Prostate gland (tissue), 2 donors: ENCODE results near the gene VSIG10. TPM values are rescaled to one million over a fixed set of nuclear protein-coding genes. Genes with fewer than 3 reads are reported as not detected.
"Not testable (repeated sequence)": the region's sequence is repeated elsewhere in the genome, so short reads cannot be mapped to it uniquely, and the experiment has no call there.

Source experiments
- DNase-seq: peaks from one replicate; pipeline ENCODE4 v3.0.0-alpha.2; 2019; ENCODE audit warnings: low spot score
- H3K27ac ChIP-seq, 2 donors: fragments of 200-600 bp; sonication (generic); 2 replicates each; pipeline ENCODE4 v1.5.1; 2017 to 2019
- H3K27me3 ChIP-seq: fragments of 200-600 bp; sonication (generic); replicated peaks from 2 replicates; pipeline ENCODE4 v1.5.1; 2019; ENCODE audit not compliant: insufficient read depth
- H3K36me3 ChIP-seq, 2 donors: fragments of 200-600 bp; sonication (generic); 1 replicate in 1 of 2; 2 replicates in 1 of 2; pipeline versions ENCODE4 v1.5.1 to v1.8.1; 2017 to 2019
- H3K4me1 ChIP-seq: fragments of 200-600 bp; sonication (generic); replicated peaks from 2 replicates; pipeline ENCODE4 v1.5.1; 2019
- H3K4me3 ChIP-seq, 2 donors: fragments of 200-600 bp; sonication (generic); 2 replicates each; pipeline ENCODE4 v1.5.1; 2017 to 2019
- H3K9me3 ChIP-seq: fragments of 200-600 bp; sonication (generic); 2 replicates; pipeline ENCODE4 v1.5.1; 2017
- CTCF ChIP-seq, 4 experiments: fragments of 200-600 bp in 2 of 4; fragments of 450-650 bp in 2 of 4; sonication (generic) in 2 of 4; IDR thresholded peaks; 1 replicate in 3 of 4; 2 replicates in 1 of 4; pipeline ENCODE4 v1.5.1; 2016 to 2019; ENCODE audit warnings: antibody characterized with exemption in 4 of 4, mild to moderate bottlenecking in 2 of 4, moderate library complexity in 2 of 4
- POLR2A ChIP-seq: fragments of 450-650 bp; IDR thresholded peaks from one replicate; pipeline ENCODE4 v1.6.1; 2016; ENCODE audit warnings: antibody characterized with exemption, mild to moderate bottlenecking
- POLR2AphosphoS5 ChIP-seq: sonication (generic); formaldehyde crosslinking; IDR thresholded peaks from one replicate; pipeline ENCODE4 v1.6.1; 2017; ENCODE audit warnings: antibody characterized with exemption
- WGBS: methylation state at CpG from one replicate; pipeline ENCODE4 v1.1.5; 2018; 5-methylcytosine and 5-hydroxymethylcytosine counted together
- intact Hi-C: fragments of 100-400 bp; cut with DNase I; formaldehyde crosslinking; loops from one replicate; pipeline ENCODE4 v1.14.2; 2022
- total RNA-seq, 2 donors: library from RNA; depleted of rRNA; stranded (reverse); fragments of >200 nt; gene quantifications; one replicate each; pipeline ENCODE4 v1.1.0, GENCODE V29; 2016

Gene VSIG10
- total RNA-seq, 2 donors from 2014 or later = 39.8 to 49.5 TPM

DNA sequence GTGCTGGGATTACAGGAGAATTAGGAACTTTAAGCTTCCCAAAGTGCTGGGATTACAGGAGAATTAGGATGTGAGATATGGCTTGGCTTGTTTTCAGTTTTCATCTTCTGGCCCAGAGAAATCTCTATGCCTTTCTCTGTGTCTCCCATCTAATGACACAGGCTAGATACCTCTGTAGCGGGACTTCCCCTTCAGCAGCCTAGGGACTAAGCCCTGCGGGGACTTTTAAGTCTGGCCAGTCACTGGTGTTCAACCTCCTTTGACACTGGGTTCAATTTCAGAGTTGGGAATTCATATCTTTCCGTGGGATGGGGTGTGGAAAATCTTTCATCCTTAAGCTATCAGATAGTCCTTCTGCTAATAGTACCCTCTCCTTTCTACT lies 81.1 kb downstream of the VSIG10 start:
- intact Hi-C loops = no loop called here
- 94% methylated on average over 3 of the region's 3 CpGs for WGBS

DNA sequence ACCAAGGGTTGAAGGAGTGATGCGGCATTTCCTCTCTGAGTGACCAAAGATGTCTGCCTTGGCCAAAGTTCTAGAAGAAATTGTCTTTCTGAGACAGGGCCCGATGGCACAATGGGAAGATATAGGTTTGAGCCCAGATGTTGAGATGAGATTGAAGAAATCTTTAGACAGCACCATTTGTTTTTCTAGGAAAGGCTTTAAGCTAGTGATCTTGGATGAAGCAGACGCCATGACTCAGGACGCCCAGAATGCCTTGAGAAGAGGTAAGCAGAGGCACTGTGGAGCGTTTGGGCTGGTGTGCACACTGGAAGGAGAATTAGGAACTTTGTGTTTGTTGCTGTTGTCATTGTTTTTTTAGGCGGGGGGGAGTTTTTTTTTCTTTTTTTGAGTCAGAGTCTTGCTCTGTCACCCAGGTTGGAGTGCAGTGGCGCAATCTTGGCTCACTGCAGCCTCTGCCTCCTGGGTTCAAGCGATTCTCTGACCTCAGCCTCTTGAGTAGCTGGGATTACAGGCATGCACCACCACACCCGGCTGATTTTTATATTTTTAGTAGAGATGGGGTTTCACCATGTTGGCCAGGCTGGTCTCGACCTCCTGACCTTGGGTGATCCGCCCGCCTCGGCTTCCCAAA lies 81.6 kb downstream of the VSIG10 start:
- intact Hi-C loops, H3K36me3 ChIP-seq, H3K27ac ChIP-seq, H3K4me3 ChIP-seq, H3K9me3 ChIP-seq, H3K27me3 ChIP-seq, DNase-seq, H3K4me1 ChIP-seq: not testable (repeated sequence)
- 93% methylated on average over 13 of the region's 13 CpGs for WGBS

More for the DNA sequence above, 81.1 kb downstream of the VSIG10 start:
- no peaks in the 10 kb centered on the region for H3K27me3 ChIP-seq
- H3K9me3 ChIP-seq = no peaks in the 10 kb centered on the region
- TF ChIP-seq POLR2AphosphoS5 = no peak
- no peak for TF ChIP-seq POLR2A
- no peak for TF ChIP-seq CTCF (IDR thresholded peaks at IDR 0.05)
- no peak for DNase-seq
- H3K27ac ChIP-seq = no peak overlapping the region
- H3K36me3 ChIP-seq = no peaks in the 10 kb centered on the region
- no peaks in the 10 kb centered on the region for H3K4me1 ChIP-seq
- no peak overlapping the region for H3K4me3 ChIP-seq

GRCh38 chr12:118020036-118020435 lies 83.8 kb downstream of the VSIG10 start:
- Histone ChIP-seq H3K4me3 (no peak overlapping the region), H3K36me3 (no peaks in the 10 kb centered on the region), H3K27ac (no peak overlapping the region), H3K27me3 (no peaks in the 10 kb centered on the region), H3K9me3 (no peaks in the 10 kb centered on the region), H3K4me1 (no peaks in the 10 kb centered on the region)
- WGBS = 87% methylated on average over 1 of the region's 1 CpG
- intact Hi-C loops = no loop called here
- TF ChIP-seq CTCF (IDR thresholded peaks at IDR 0.05) (no peak), POLR2A (no peak), POLR2AphosphoS5 (no peak)
- DNase-seq = no peak

DNA sequence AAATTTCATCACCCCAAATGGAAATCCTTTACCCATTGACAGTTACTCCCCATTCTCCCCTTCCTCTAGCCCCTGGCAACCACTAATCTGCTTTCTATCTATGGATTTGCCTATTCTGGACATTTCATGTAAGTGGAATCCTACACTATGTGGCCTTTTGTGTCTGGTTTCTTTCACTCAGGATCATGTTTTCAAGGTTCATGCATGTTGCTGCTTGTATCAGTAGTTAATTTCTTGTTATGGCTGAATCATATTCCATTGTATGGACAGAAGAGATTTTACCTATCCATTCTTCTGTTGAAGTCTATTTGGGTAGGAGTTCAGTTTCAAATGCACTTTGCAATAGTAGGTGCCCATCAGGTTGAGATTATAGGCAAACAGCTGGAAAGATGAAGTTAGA lies 85.9 kb downstream of the VSIG10 start:
- intact Hi-C loops = no loop called here
- H3K27me3 ChIP-seq = no peaks in the 10 kb centered on the region

DNA sequence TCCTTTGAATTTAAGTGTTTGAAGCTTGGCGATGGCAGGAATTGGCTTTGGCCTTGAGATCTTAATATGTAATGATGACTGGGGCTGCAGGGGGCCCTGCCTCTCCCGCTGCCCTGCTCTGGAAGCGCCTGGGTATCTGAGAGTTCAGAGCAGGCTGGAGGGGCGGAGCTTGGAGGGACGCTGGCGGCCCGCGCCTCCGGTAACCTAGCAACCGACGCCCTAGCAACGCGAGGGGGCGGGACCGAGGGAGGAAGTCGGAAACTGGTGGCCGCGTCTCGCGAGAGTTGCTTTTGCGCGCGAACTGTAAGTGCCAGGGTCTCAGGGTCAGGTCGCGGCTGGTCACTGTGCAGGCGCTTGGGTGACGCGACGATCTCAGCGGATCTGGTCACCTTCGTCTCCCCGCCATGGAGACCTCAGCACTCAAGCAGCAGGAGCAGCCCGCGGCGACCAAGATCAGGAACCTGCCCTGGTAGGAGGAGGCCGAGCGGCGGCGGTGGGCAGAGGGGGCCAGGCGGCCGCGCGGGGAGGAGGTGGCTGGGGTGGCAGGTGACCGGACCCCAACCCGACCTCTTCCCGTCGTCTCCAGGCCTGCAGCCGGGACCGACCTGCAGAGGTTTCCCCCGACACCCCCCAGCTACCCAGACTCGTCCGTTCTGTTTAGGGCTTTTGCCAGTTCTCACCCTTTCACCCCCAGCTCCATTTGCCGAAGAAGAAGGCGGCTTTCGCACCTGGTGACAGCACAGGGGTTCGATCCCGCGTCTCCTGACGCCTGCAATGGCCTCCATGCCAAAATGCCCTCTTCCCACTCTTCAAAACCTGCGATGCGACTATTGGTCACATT lies 87.2 kb downstream of the VSIG10 start, which contains the start of gene RFC5:
RFC5 (plus strand) TSS at position 280 of the 841 bp plus-strand sequence; CDS start at position 405, 125 bp downstream.
- Histone ChIP-seq H3K9me3 (no peaks in the 10 kb centered on the region), H3K4me1 (no peaks in the 10 kb centered on the region), H3K4me3 (peak within 1 kb of the TSS; percentile 85 to 87), H3K27me3 (no peaks in the 10 kb centered on the region), H3K27ac (no peak within 1 kb of the TSS), H3K36me3 (no peaks in the 10 kb centered on the region)
- WGBS = under 1% methylated on average over 59 of the region's 61 CpGs
- intact Hi-C loops = no loop called here
- TF ChIP-seq CTCF (IDR thresholded peaks at IDR 0.05) (no peak), POLR2A (peak; percentile 25), POLR2AphosphoS5 (peak; percentile 92)
- DNase-seq = peak; percentile 97

More for the DNA sequence above, 85.9 kb downstream of the VSIG10 start:
- Histone ChIP-seq H3K9me3 (no peaks in the 10 kb centered on the region), H3K4me1 (no peaks in the 10 kb centered on the region), H3K4me3 (no peak overlapping the region), H3K36me3 (no peaks in the 10 kb centered on the region), H3K27ac (no peak overlapping the region)
- no peak for TF ChIP-seq POLR2AphosphoS5
- TF ChIP-seq CTCF (IDR thresholded peaks at IDR 0.05) = no peak
- no peak for TF ChIP-seq POLR2A
- no peak for DNase-seq
